ENCODE measurements around the gene PRKAR1B.

The PRKAR1B gene

DNA sequence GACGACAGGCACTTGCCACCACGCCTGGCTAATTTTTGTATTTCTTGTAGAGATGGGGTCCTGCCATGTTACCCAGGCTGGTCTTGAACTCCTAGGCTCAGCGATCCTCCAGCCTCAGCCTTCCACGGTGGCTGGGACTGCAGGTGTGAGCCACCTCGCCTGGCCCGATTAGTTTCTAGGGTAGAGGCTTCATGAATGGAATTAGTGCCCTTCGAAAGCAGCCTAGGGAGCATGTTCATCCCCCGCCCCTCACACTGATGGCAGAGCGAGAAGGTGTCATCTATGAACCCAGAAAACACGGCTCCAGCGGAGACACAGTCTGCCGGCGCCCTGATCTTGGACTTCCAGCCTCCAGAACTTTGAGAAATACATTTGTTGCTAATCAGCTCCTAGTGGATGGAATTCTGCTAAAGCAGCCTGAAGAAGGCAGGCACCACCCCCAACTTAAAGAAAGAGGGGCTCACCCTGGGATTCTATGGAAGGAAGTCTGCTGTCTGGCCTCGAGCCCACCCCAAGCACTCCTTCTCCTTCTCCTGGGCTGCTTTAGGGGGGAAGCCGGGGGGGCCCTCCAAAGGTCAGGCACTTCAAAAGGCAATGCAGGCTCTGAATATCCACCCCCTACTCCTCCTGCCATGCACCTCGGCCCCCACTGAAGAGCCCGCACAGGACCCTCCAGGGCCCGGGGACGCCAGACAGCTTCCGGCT lies 217.5 kb downstream of the PRKAR1B start:
- DNase-seq (ENCODE audit: low read depth in 3 of 3): no peak

DNA sequence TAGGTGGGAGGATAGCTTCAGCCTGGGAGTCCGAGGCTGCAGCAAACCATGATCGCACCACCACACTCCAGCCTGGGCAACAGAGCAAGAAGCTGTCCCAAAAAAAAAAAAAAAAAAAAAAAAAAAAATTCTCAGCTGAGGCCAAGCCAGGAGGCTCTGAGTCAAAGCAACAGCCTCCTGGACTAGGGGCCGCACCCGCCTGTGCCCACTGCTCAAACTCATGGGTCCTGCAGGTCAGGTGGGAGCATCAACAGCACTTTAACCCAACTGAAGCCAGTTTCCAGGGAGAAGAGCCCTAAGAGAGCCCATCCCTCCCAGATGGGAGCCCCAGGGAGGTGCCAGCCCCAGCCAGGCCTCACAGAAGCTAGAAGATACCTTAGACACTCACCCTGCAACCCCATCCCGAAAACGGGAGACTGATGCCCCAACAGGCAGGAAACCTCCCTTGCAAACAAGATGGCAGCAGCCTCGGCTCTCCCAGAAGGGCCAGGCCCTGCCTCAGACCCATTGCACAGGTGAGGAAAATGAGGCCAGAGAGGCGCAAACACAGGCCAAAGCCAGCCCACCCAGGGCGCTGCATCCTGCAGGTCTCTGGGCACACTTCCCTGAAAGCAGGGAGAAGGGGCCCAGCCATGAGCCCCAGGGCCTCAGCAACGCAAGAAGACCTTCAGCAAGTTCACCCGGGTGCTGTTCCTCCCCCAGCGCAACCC lies 218.5 kb downstream of the PRKAR1B start:
- no peak for DNase-seq (ENCODE audit: low read depth in 3 of 3)

DNA sequence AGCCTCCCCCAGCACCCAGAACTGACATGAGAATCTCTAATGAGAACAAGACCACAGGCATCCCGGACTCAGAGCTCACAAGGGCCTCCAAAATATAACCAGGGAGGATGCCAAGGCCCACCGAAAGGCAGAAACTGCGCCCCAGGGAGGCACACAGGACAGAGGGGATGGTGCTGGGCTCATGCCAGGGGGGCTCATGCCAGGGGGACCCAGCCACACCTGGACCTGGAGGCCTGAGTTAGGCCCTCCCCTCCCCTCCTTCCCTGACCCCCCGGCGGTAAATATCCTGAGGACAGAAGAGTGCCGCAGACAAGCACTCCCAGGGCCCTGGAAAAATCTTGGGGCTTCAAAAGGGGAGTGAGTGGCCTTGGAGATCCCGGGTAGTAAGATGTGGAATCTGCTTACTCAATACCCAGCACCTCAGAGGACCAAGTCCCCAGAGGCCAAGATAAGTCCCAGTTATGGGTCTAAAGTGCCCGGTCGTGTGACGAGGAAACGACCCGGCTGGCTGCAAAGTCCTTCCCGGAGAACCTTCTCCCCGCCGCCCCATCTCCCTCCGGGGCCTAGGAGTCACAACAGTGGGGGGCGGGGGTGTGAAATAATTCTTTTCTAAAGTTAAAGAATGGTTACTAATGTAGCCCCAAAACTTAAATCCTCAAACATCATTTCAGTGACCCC lies 219.3 kb downstream of the PRKAR1B start:
- no peak for DNase-seq (ENCODE audit: low read depth in 3 of 3)

DNA sequence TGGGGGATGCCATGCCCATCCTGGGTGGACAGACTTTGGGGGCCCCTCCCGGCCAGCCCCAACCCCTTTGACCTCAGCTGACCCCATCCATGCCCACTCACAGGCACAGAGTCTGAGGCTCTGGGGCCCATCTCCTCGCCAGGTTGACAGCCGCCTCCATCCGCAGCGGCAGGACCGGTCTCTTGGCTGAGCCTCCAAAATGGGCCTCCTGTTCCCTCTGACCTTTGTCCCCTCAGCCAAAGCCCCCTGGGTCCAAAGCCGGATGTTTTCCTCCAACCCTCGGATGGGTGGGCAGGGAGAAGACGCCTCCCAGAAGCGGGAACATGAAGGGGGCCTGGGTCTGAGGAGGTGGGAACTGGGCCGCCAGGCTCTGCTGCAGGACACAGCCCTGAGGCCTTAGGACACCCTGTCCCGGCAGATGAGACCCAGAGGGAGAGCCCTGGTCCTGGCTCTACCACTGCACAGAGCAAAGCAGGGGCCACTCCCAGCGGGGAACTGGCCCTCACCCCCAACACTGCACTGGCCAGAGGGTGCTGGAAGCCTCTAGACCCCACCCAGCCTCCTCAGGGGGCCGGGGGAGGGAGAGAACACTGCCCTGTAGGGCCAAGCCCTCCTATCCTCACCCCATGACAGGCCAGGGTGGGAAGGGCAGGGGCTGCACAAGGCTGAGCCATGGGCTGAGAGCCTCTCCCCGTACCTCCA lies 220.0 kb downstream of the PRKAR1B start:
- no peak for DNase-seq (ENCODE audit: low read depth in 3 of 3)

DNA sequence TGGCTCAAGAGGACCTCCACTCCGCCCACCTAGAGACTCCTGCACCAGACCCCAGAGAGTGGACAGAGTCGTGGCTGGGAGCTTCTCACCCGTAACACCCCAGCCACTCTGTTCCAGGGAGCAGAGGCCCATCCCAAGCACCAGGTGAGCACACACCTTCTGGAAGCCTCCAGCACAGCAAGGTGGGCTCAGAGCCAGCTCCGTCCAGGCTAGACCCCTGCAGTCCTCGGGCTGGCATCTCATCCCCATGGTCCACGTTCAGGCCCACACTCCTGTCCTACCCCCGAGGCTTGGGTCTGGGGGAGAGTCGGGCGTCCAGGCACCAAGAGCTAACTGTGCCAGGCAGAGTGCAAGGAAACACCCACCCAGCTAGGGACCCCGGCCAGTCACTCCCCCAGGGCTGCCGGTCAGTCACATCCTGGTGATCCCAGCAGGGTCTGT lies 220.7 kb downstream of the PRKAR1B start:
- no peak for DNase-seq (ENCODE audit: low read depth in 3 of 3)

DNA sequence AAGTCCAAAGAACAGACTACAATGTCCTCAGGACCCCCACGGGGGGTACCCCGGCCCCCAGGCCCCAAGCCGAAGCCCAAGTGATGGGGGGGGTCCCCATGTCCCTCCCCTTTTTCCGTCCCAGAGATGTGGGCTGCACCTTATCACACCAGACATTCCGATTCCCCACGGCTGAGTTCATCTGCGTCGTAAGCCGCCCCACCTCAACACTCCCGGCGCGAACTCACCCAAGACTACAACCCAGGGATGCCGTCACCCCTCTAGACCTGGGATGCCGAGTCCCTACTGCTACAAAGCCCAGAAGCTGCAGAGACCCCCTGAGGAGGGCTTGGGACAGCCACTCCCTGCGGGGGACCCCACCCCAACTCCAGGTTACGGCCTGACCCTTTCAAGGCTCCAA lies 221.9 kb downstream of the PRKAR1B start:
- DNase-seq (ENCODE audit: low read depth in 3 of 3): no peak

DNA sequence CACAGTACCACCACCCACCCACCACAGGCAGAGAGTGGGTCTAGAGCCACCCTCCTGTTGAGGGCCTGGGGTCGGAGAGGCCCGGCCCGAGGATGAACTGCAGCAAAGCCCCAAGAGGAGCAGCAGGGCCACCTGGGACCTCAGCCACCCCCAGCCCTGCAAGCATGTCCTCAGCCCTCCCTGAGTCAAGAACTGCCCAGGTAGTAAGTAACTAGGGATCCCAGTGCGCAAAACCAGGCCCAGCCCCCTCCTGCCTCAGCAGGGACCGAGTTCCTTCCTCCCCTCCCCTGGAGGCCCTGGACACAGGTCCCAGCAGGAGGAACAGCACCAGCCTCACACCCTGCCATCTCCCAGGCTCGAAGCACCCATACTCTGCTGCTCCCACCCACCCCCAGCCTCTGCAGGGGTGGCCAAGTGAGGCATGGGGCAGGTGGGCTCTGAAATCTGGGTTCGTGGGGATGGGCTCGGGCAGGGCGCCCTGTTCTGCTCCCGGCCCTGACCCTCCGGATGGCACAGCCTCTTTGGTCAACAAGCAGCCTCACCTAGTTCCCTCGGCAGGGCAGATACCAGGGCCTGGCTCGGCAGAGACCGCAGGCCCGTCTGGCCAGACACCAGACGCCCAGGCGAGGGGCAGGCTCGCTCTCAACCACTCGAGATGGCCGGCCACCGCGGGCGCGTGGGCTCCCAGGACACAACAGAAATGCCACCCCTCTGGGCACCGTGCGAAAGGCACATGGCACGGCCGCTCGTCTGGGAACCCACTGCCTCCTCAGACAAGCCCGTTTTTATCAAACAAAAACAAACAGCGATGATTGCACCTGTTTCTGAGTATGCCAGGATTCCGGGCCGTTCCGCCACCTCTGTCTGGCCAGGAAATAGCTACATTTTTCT lies 222.6 kb downstream of the PRKAR1B start:
- DNase-seq (ENCODE audit: low read depth in 3 of 3): no peak

DNA sequence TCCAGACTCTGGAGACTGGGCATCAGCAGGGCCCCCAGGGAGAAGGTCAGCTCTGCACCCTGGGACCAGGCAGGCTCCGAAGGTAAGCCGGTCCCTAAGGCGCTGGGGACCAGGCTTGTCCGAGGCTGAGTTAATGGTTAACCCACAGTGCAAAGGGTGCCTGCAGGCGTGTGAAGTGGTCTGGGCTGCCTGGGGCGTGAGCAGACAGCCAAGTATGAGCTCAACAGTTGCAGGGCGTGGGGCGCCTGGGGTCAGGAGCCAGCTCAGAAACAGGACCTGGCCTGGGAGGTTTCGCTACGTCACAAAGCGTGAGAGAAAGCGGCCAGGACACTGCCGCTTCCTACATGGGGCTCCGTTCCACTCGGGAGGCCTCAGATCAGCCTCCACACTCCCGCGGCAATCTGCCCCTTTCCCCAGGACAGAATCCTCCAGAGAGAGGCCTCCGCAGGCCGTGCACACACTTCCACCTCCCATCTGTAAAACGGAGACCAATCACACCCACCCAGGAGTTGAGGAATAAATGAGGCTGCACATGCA lies 223.4 kb downstream of the PRKAR1B start:
- no peak for DNase-seq (ENCODE audit: low read depth in 3 of 3)

DNA sequence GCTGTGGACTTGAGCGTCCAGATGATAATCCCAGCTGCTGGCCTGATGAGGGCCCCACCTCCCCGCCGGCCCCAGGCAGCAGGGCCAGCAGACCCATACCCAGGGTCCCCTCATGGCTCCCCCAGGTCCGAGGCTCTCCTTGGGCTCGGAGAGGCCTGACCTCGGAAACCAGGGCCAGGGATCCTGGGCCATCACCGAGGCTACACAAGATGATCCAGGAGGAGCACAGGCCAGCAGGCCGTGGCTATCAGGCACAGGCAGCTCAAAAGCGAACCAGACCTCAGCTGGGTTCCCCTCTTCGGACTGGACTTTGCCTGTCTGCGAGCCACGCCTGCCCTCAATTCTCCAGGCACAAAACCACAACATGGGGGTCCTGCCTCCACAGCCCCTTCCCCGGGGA lies 224.8 kb downstream of the PRKAR1B start:
- DNase-seq (ENCODE audit: low read depth in 3 of 3): no peak

DNA sequence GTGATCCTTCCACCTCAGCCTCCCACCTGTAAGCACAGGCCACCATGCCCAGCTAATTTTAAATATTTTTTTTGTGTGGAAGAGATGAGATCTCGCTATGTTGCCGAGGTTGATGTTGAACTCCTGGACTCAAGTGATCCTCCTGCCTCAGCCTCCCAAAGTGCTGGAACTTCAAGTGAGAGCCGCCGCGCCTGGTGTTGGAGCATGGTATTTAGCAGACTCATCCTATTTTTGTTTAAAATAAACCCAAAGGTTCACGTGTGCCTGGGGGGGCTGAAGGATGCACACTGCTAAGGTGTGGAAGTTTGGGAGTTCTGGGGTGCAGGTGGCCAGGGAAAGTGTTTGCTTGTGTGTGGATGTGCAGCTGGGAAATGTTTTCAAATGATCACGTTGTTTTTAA lies 225.6 kb downstream of the PRKAR1B start:
- DNase-seq (ENCODE audit: low read depth in 3 of 3): no peak

DNA sequence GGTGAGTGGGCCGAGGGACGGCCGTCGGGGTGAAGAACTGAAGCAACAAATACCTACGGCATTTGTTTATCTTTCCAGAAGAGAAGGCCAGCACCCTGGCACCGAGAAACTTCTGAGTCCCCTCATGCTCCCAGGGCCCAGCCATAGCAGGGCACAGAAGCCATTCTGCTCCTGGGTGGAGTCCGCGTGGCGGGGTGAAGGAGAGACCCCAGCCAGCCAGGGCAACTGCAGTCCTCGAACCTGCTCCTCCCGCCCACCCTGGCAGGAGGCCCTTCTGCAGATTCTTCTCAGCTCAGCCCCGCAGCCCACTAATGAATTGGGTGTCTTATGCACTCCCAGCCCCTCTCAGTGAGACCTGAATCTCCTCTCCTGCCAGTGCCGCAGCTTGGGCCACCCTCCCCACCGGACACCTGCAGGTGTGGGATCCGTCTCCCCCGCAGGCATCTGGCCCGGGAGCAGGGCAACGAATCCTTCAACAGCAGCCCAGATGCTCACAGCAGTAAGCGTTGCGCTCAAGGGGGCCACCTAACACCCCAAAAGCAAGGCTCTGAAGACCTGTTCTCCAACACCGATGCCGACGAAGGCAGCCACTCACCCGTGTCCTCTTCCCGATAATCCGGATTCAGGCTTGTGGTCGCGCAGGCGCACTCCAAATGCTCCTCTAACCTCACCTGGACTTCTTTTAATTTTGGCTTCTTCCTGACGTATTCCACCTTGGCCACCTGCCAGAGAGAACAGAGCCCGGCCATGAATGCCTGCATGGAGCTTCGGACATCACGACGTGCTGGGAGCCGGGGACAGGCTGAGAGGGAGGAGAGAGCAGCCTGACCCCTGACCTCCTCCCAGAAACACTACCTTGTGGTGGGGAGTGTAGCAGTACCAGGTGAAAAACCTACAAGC lies 226.3 kb downstream of the PRKAR1B start:
- DNase-seq (ENCODE audit: low read depth in 3 of 3): no peak

DNA sequence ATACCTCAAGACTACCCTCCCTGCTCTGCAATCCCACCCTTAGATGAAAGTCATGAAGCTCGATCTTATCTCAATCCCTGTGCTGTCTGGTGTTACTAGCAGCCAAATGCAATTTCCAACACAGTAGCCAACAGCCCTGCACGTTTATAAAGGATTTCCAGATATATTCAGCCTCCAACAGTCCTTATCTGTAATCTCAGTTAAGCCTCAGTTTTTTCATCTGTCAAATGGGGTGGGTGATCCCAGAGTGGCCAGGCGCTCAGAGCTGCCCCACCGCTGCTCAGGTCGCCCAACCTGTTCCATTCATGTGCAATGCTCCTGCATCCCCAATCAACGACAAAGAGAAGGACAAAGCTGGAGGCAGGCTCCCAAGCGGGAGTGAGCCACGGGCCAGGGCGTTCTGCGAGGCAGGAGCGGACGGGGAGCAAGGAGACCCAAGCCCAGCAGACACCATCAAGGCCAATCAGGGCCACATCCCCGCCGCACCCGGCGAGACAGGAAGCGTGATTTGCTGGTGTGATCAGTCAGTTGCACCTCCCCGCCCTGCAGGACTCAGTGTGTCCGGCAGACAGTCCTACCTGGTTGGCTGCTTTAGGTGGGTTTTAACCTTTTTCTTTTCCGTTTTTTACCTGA lies 227.1 kb downstream of the PRKAR1B start:
- DNase-seq (ENCODE audit: low read depth in 3 of 3): no peak

Data from stimulated activated CD4-positive, alpha-beta T cell treated with anti-CD3 and anti-CD28 coated beads, TNF-alpha, amount 100 ng/mL, for 4 hours (primary cell).